Astrocyte of the hippocampus (primary cell): Measurements from ENCODE around the gene KCNS1.

Experiments
- DNase-seq: peaks from one replicate; pipeline ENCODE4 v3.0.0; 2011; ENCODE audit warnings: low read depth, low spot score

Gene KCNS1

GRCh38 chr20:45051204-45052060 is 49.5 kb downstream of the KCNS1 start:
- DNase-seq: no peak

GRCh38 chr20:45049904-45050471 is 50.9 kb downstream of the KCNS1 start:
- no peak for DNase-seq

GRCh38 chr20:45049438-45049837 is 51.5 kb downstream of the KCNS1 start:
- DNase-seq: no peak

- DNase-seq: no peak
Observed at GRCh38 chr20:45047581-45048119, 53.3 kb downstream of the KCNS1 start.

GRCh38 chr20:45044601-45045000 is 56.3 kb downstream of the KCNS1 start:
- no peak for DNase-seq

- peak; percentile 84 for DNase-seq
Observed at GRCh38 chr20:45044084-45044573, 56.8 kb downstream of the KCNS1 start.

- no peak for DNase-seq
Observed at GRCh38 chr20:45042978-45043377, 57.9 kb downstream of the KCNS1 start.
